Neural cell (in vitro differentiated cells): ENCODE measurements around the gene ASPM. TPM values are rescaled to one million over a fixed set of nuclear protein-coding genes. Genes with fewer than 3 reads are reported as not detected.

Experiments used
- H2AFZ ChIP-seq: fragments of 200-600, 300-800 bp; sonication (generic), shearing (Covaris generic); 2 replicates; pipeline ENCODE4 v1.6.0; 2014; ENCODE audit warnings: low read depth, mild to moderate bottlenecking, antibody characterized with exemption, low read length, moderate library complexity
- H3F3A ChIP-seq: fragments of 200-600 bp; shearing (Covaris generic); 2 replicates; pipeline ENCODE4 v1.6.1; 2016; ENCODE audit warnings: mild to moderate bottlenecking, moderate library complexity, mixed read lengths, antibody characterized with exemption, low read length; ENCODE audit not compliant: insufficient read depth, poor library complexity, severe bottlenecking
- H3K27ac ChIP-seq: fragments of 200-600, 300-800 bp; sonication (generic), shearing (Covaris generic); 2 replicates; pipeline ENCODE4 v1.5.1; 2014; ENCODE audit warnings: mild to moderate bottlenecking, low read length, moderate library complexity
- H3K27me3 ChIP-seq: fragments of 300-800, 200-600 bp; sonication (generic), shearing (Covaris generic); 2 replicates; pipeline ENCODE4 v1.6.0; 2014; ENCODE audit warnings: mild to moderate bottlenecking, low read depth, low read length, moderate library complexity; ENCODE audit not compliant: insufficient read depth
- H3K36me3 ChIP-seq: fragments of 300-800, 200-600 bp; sonication (generic), shearing (Covaris generic); 2 replicates; pipeline ENCODE4 v1.5.1; 2014; ENCODE audit warnings: mild to moderate bottlenecking, antibody characterized with exemption, low read length, moderate library complexity; ENCODE audit not compliant: insufficient read depth
- H3K4me2 ChIP-seq: fragments of 300-800, 200-600 bp; sonication (generic), shearing (Covaris generic); 2 replicates; pipeline ENCODE4 v1.6.0; 2014; ENCODE audit warnings: mild to moderate bottlenecking, low read length
- H3K4me3 ChIP-seq: fragments of 300-800, 200-600 bp; sonication (generic), shearing (Covaris generic); 2 replicates; pipeline ENCODE4 v1.5.1; 2014; ENCODE audit warnings: mild to moderate bottlenecking, low read length, moderate library complexity
- H3K79me2 ChIP-seq: fragments of 200-600 bp; shearing (Covaris generic); replicated peaks from 2 replicates; pipeline ENCODE4 v1.6.0; 2014; ENCODE audit warnings: mild to moderate bottlenecking, low read length, moderate library complexity; ENCODE audit not compliant: insufficient read depth
- H3K9ac ChIP-seq: fragments of 300-800, 200-600 bp; sonication (generic), shearing (Covaris generic); 2 replicates; pipeline ENCODE4 v1.6.1; 2016; ENCODE audit warnings: mild to moderate bottlenecking, low read length, mixed read lengths
- H3K9me2 ChIP-seq: fragments of 200-600 bp; shearing (Covaris generic); 2 replicates; pipeline ENCODE4 v1.6.1; 2016; ENCODE audit warnings: mild to moderate bottlenecking, low read length, mixed read lengths; ENCODE audit not compliant: insufficient read depth
- H3K9me3 ChIP-seq: fragments of 200-600, 300-800 bp; sonication (generic), shearing (Covaris generic); 2 replicates; pipeline ENCODE4 v1.6.1; 2016; ENCODE audit warnings: mild to moderate bottlenecking, mixed run types, low read length, moderate library complexity, mixed read lengths
- H4K20me1 ChIP-seq: fragments of 200-600 bp; shearing (Covaris generic); 2 replicates; pipeline ENCODE4 v1.6.1; 2016; ENCODE audit warnings: mild to moderate bottlenecking, mixed run types; ENCODE audit not compliant: insufficient read depth
- CTCF ChIP-seq: fragments of 450-650 bp; IDR thresholded peaks from 2 replicates; pipeline ENCODE4 v1.5.1; 2014; ENCODE audit warnings: antibody characterized with exemption, mild to moderate bottlenecking, moderate library complexity; ENCODE audit not compliant: poor library complexity, severe bottlenecking
- EP300 ChIP-seq: fragments of 450-650 bp; conservative IDR thresholded peaks from 2 replicates; pipeline ENCODE4 v1.6.1; 2014; ENCODE audit warnings: antibody characterized with exemption, mild to moderate bottlenecking, moderate library complexity; ENCODE audit not compliant: poor library complexity, severe bottlenecking
- EZH2 ChIP-seq: fragments of 200-600, 300-800 bp; shearing (Covaris generic), sonication (generic); IDR thresholded peaks from 2 replicates; pipeline ENCODE4 v1.6.1; 2014; ENCODE audit warnings: antibody characterized with exemption, low read length, borderline replicate concordance, mild to moderate bottlenecking; ENCODE audit not compliant: insufficient read depth, poor library complexity, severe bottlenecking
- MXI1 ChIP-seq: fragments of 450-650 bp; conservative IDR thresholded peaks from 2 replicates; pipeline ENCODE4 v1.6.1; 2014; ENCODE audit warnings: antibody characterized with exemption, mild to moderate bottlenecking; ENCODE audit not compliant: poor library complexity, severe bottlenecking
- POLR2AphosphoS5 ChIP-seq: IDR thresholded peaks from 2 replicates; pipeline ENCODE4 v1.6.1; 2012
- RAD21 ChIP-seq: fragments of 450-650 bp; conservative IDR thresholded peaks from 2 replicates; pipeline ENCODE4 v1.6.1; 2014; ENCODE audit warnings: antibody characterized with exemption, mild to moderate bottlenecking, moderate library complexity
- REST ChIP-seq: IDR thresholded peaks from 2 replicates; pipeline ENCODE4 v1.6.1; 2012; ENCODE audit warnings: borderline replicate concordance
- SMC3 ChIP-seq: fragments of 450-650 bp; conservative IDR thresholded peaks from 2 replicates; pipeline ENCODE4 v1.6.1; 2014; ENCODE audit warnings: antibody characterized with exemption, mild to moderate bottlenecking, moderate library complexity; ENCODE audit not compliant: poor library complexity
- TAF1 ChIP-seq: IDR thresholded peaks from 2 replicates; pipeline ENCODE4 v1.6.1; 2012; ENCODE audit warnings: low read depth
- polyA plus RNA-seq: library from polyadenylated mRNA; depleted of rRNA; stranded (reverse); fragments of >200 nt; gene quantifications from 2 replicates; pipeline ENCODE4 v1.2.3, GENCODE V29; 2014

ASPM gene
- polyA plus RNA-seq, 1 donor from 2014 or later: 0.87 TPM

- Histone ChIP-seq H3K79me2 (no peaks in the 10 kb centered on the region), H3K9me3 (no peaks in the 10 kb centered on the region), H3K9ac (no peak overlapping the region), H3K27ac (no peak overlapping the region), H4K20me1 (no peaks in the 10 kb centered on the region), H3F3A (no peaks in the 10 kb centered on the region), H3K36me3 (peaks cover 6% of the 10 kb centered on the region), H2AFZ (no peak overlapping the region), H3K27me3 (no peaks in the 10 kb centered on the region), H3K4me2 (no peak overlapping the region), H3K9me2 (no peaks in the 10 kb centered on the region), H3K4me3 (no peak overlapping the region)
- TF ChIP-seq RAD21 (no peak), REST (no peak), CTCF (no peak), MXI1 (no peak), EP300 (no peak), SMC3 (no peak), EZH2 (no peak), TAF1 (no peak), POLR2AphosphoS5 (no peak)
Observed at GRCh38 chr1:197170538-197170937, 24.1 kb upstream of the ASPM start.

GRCh38 chr1:197159461-197159860 is 13.0 kb upstream of the ASPM start:
- no peak for TF ChIP-seq EP300
- no peak for TF ChIP-seq EZH2
- TF ChIP-seq TAF1: no peak
- TF ChIP-seq SMC3: no peak
- TF ChIP-seq RAD21: no peak
- no peak for TF ChIP-seq CTCF
- no peak for TF ChIP-seq POLR2AphosphoS5
- TF ChIP-seq MXI1: no peak
- no peak for TF ChIP-seq REST
- H2AFZ ChIP-seq: no peak overlapping the region
- no peaks in the 10 kb centered on the region for H3K79me2 ChIP-seq
- H3K9ac ChIP-seq: no peak overlapping the region
- H3F3A ChIP-seq: no peaks in the 10 kb centered on the region
- no peaks in the 10 kb centered on the region for H3K27me3 ChIP-seq
- H4K20me1 ChIP-seq: no peaks in the 10 kb centered on the region
- H3K9me3 ChIP-seq: no peaks in the 10 kb centered on the region
- H3K4me2 ChIP-seq: no peak overlapping the region
- no peak overlapping the region for H3K27ac ChIP-seq
- H3K9me2 ChIP-seq: no peaks in the 10 kb centered on the region
- H3K4me3 ChIP-seq: no peak overlapping the region
- peaks cover 3% of the 10 kb centered on the region for H3K36me3 ChIP-seq
